ENCODE results near the gene SAFB.

The SAFB gene

GRCh38 chr19:5703819-5704818 is 81.2 kb downstream of the SAFB start:
- no peak for DNase-seq

GRCh38 chr19:5705552-5705951 is 82.7 kb downstream of the SAFB start:
- DNase-seq = no peak

DNA sequence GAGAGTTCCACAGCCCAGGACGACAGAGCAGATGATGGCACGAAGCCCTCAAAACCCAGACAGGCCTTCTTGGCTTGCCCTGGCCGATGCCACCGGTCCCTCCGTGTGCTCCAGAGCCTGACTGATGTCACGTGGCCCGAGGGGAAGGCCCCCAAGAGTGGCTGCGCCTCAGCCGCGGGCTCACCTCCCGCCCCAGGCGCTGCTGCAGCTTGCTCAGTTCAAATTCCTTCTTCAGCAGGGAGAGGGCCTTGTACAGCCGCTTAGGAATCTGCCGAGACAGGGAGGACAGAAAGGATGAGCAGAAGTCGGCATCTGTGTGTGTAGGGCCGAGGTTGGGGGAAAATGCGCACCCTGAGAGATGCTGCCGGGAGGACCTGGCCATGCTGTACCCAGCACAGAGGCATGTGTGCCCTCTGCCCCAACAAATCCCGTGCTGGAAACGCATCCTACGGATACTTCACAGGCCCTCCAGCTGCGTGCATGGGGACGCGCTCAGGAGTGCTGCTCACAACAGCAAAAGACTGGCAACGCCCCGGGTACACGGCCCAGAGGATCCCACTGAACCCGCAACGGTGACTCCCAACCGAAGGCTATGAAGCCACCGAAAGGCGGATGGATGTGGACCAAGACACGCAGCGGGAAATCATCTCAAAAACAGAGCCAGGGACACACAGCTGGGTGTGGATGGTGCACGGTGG is 84.1 kb downstream of the SAFB start:
- no peak for DNase-seq

DNA sequence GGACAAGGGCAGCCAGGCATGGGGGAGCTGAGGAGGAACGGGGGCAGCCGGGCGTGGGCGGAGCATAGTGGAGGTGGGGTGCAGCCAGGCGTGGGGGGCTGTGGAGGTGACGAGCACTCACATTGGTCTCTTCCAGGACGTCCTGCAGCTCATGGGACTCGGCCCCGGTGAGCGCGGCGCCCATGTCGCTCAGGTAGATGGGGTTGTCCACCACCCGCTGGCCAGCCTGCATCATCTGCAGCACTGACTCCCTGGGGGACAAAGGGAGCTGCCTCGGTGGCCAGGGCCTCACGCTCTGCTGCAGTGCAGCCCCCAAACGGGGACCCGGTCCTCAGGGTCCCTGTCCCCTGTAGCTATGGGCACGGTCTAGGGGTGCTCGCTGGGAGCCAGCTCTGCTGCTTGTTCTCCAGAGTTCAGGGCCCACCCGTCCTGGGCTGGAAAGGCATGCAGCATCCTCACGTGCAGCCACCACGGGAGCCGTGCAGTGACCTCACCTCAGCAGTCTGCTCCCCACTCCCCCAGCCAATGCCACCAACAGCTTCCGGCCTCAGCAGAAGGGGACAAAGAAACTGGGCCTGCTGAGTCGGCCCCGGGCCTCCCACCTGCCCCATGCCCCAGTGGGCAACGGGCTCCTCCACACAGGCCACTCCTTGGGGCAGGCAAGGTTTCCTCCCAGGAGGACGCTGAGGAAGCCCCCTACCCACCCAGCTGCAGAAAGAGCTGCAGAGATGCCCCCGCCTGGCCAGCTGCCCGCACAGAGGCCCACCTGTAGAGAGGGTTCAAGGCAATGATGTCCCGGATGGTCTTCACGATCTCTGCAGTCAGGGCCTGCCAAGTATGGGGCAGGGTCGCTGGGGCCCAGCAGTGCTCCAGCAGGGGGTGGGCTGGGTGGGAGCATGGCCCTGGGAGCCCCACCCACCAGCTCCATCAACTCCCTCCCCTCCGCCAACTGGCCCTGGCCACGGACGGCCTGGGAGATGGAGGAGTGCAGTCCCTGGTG is 85.0 kb downstream of the SAFB start:
- DNase-seq = no peak

GRCh38 chr19:5711025-5711424 is 88.1 kb downstream of the SAFB start:
- no peak for DNase-seq

GRCh38 chr19:5711713-5712161 is 88.9 kb downstream of the SAFB start:
- DNase-seq = no peak

DNA sequence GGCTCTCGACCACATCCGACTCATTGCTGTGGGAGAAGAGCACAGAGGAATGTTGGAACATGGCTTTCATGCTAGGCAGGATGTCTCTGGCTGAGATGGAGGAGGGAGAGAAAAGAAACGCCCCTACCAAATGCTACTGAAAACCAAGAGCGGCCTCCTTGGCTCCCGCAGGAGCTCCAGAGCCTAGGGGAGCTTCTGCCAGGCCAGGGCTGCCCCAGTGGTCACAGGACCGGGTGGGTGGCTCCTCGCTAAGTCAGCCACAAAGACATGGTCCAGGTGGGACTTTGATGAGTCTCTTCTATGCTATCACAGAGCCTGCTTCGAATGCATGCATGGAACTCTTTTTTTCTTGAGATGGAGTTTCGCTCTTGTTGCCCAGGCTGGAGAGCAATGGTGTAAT is 90.3 kb downstream of the SAFB start:
- DNase-seq = no peak

GRCh38 chr19:5714816-5715215 is 91.9 kb downstream of the SAFB start:
- DNase-seq = no peak

DNA sequence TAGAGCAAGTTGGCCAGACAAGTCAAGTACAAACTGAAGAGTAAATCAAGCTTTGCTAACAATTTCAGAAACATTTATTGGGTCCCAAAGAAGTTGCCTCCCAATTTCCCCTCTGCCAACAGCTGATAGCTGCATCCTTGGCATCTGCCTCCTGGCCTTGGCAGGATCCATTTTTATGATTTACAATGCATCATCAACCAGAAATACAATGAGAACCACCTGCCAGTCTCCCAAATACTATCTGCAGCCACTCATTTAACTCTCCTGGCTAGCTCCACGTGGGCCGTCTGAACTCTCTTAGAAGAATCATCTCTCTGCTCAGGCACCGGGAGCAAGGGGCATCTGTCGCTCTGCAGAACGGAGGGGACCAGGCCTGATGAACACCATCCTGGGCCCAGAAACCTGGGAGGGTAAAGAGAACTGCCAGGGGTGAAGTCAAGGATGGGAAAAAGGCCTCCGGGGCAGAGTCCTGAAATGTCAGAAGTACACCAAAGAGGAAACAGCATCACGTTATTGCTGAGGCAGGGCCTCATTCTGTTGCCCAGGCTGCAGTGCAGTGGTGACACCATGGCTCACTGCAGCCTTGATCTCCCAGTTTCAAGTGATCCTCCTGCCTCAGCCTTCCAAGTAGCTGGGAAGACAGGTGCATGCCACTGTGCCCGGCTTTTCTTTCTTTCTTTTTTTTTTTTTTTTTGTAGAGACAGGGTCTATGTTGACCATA is 94.5 kb downstream of the SAFB start:
- DNase-seq = no peak

All from NCI-H1930 (cell line).